ENCODE measurements around the gene PC.

The PC gene

DNA sequence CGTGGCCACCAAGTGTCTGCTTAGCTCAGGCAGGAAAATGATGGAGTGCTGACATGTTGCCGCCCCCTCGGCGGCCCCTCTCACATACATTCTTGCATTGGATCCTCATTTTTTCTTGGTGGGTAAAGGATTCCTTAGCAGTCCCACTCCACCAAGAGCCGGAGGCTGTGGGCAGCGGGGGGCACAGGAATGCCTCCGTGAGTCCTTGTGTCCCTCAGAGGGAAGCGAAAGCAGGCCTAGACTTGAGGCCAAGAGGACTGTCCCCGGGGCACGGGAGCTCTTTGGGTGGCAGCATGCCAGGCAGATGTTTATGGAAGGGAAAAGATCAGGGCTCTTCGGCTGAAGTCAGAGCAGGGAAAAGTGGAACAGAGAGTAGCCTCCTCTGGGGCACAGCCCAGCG is 79.7 kb downstream of the PC start:
- DNase-seq, result no peak
- in situ Hi-C loops (cut with HindIII; ENCODE audit: low pct_ligation_motif_present, low pct_unique_long_range_greater_than_20kb, low sequenced_read_pairs), result no loop called here

DNA sequence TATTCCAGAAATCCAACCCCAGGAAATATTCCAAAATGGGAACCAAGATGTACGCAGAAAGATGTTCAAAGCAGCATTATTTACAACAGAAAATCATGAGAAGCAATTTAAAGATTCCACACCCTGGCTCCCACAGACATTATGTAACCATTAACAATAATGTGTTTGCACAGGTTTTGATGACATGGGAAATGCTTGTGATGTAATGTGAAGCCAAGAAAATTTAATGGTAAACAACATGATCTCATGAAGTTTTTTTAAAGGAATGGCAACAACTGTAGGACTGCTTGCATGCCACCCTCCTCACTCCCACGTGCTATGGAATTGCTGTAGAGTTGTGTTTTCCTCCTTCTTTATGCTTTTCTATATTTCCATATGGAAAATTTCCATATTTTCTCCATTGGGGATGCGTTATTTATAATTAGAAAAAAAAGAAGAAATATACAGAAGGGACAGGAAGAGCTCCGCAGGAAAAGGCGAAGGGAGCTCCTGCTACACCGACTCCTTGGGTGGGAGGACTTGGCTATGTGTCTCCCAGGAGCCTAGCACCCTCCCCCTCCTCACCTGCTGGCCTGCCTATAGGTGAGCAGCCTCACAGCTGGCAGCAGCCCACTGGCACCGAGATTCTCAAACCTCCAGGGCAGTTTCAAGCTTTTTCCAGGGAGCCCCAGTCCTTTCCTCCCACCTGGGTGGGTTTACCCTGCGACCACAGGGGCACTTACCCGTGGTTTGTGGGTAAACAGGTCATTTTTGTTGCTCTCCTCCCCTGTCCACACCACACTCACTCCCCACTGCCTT is 80.4 kb downstream of the PC start:
- in situ Hi-C loops (cut with HindIII; ENCODE audit: low pct_ligation_motif_present, low pct_unique_long_range_greater_than_20kb, low sequenced_read_pairs), result no loop called here
- DNase-seq, result no peak

DNA sequence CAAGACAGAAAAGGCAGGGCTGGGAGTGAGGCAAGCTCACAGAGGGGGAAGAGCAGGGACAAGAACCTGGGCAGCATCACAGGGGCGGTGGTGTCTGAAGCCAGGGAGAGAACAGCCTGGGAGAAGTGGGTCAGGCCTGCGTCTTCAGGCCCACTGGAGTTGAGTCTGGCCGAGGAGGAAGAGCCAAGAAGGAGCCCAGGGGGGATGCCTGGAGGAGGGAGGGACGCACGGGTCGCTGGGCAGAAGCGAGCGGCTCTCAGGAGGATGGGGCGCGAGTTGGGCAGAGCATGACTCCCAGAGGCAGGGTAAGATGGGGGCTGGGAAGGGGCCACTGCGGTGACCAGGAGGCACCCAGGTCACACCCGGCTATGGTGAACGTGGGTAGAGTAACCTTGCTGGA is 82.8 kb downstream of the PC start:
- in situ Hi-C loops (cut with HindIII; ENCODE audit: low pct_ligation_motif_present, low pct_unique_long_range_greater_than_20kb, low sequenced_read_pairs), result no loop called here
- no peak for DNase-seq

DNA sequence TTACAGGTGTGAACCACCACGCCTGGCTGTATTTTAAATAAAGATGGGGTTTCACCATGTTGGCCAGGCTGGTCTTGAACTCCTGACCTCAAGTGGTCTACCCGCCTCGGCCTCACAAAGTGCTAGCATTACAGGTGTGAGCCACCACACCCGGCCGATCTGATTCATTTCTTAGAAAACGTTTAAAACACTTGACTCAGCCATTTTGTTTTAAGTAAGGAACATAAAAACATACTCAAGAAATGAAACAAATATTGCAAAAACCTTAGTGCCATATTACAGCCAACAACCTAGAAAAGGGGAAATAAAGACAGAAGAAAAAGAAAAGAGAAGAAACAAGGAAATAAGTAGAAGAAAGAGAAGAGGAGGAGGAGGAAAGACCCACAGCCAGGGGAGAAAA is 84.0 kb downstream of the PC start:
- no peak for DNase-seq
- in situ Hi-C loops (cut with HindIII; ENCODE audit: low pct_ligation_motif_present, low pct_unique_long_range_greater_than_20kb, low sequenced_read_pairs), result no loop called here

DNA sequence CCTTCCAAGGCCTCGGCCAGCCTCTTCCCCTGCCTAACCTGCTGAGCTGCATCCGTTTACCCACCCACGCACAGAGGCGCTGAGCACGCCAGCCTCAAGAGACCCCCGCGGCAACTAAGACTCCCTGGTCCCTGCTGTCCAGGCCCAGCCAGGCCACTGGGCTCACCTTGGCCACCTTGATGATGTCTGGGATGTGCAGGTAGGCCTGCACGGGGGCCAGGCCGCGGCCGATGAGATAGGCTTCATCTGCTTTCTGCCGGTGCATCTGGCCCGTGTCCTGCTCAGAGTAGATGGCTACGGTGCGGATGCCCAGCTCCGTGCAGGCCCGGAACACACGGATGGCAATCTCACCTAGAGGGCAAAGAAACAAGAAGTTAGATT is 86.7 kb downstream of the PC start:
- no peak for DNase-seq
- in situ Hi-C loops (cut with HindIII; ENCODE audit: low pct_ligation_motif_present, low pct_unique_long_range_greater_than_20kb, low sequenced_read_pairs), result no loop called here

DNA sequence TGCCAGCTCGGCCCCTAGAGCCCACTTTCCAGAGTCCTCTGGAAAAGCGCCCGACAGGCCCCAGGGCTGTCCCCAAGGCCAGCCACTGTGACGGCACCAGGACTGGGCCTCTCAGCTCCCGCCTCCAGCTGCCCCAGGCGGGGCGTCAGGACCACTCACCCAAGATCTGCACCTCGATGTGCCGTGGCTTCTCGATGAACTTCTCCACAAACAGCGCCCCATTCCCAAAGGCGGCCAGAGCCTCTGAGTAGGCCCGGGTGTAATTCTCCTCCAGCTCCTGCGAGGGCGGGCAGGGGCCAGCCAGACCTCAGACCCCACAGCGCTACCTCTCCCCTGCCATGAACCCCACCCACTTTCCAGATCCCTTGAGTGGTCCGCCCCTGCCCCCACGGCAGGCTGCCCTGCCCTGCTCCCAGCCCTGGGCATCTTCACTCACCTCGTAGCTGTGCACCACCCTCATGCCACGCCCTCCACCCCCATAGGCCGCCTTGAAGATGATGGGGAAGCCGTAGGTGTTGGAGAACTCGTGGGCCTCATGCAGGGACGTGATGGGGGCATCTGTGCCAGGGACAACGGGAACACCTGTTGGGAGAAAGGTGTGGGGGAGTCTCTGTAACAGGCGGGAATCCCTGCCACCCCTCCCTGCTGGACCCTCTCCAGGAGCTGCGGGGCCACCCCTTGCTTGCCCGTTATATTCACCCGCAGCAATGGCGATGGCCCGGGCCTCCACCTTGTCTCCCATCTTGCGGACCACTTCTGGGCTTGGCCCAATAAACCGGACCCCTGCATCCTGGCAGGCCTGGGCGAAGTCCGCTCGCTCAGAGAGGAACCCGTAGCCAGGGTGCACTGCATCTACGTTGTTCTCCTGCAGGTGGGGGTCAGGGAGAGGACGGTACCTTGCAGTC is 87.3 kb downstream of the PC start:
- DNase-seq, result no peak
- in situ Hi-C loops (cut with HindIII; ENCODE audit: low pct_ligation_motif_present, low pct_unique_long_range_greater_than_20kb, low sequenced_read_pairs), result no loop called here

DNA sequence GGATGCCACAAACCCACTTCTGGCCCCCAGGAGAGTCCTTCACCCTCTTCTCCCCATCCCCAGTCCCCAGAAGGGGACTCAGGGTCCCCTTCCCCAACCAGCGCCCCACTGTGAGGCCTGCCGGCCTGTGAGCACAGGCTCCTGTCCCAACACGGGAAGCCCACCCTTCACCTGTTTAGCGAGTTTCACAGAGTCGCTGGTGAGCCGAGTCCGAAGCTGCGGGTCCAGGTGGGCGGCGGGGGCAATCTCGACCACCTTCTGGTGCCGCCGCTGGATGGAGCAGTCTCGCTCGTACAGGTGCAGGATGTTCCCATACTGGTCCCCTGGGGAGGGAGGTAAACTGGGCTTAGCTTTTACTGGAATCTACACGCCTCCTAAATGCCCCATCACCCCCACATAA is 88.1 kb downstream of the PC start:
- DNase-seq, result no peak
- in situ Hi-C loops (cut with HindIII; ENCODE audit: low pct_ligation_motif_present, low pct_unique_long_range_greater_than_20kb, low sequenced_read_pairs), result no loop called here

DNA sequence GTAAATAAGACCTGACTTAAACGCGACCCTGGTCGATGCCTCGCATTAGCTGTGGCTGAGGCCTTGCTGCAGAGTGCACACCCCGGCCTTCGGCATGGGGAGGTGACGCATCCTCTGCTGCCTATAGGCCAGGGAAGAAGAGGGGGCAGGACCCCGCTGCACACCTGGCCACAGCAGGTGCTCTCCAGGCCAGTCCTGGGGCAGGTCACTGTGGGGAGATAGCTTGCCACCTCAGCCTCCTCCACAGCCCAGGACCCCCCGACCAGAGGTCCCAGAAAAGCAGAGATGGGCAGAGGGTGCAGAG is 88.7 kb downstream of the PC start:
- in situ Hi-C loops (cut with HindIII; ENCODE audit: low pct_ligation_motif_present, low pct_unique_long_range_greater_than_20kb, low sequenced_read_pairs), result no loop called here

DNA sequence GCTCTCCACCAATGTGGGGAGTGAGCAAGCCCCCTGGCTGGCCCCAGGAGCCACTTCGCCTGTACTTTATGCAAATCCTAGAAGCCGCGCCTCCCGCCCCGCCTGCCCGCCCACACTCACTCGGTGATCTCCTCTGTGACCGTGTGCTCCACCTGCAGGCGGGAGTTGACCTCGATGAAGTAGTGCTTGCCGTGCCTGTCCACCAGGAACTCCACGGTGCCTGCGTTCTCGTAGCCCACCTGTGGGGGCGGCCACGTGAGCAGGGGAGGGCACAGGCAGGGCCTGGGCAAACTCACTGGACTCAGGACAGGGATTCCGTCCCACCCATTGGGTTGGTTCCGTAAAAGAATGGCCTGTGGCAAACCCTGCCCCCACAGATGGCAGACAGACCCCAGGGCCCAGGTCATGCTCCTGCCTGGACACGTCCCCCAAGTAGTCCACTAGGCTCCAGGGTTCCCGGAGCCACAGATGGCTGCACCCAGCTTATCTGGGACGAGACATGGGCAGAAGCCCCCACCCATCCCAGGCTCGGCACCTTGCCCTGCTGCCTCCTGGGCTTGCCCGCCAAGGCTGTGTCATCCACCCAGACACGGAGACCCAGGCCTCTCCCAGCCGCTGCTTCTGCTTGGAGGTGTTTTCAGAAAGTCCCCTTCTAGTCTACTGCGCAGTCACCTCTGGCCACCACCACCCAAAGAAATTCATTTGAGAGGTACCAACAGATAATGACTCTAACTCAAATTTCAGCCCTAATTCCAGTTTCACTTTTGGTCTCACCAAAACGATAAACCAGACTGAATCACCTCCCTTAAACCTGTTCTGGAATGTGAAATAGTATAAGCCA is 89.2 kb downstream of the PC start:
- in situ Hi-C loops (cut with HindIII; ENCODE audit: low pct_ligation_motif_present, low pct_unique_long_range_greater_than_20kb, low sequenced_read_pairs), result no loop called here
- DNase-seq, result peak; percentile 67

More for the DNA sequence above, 88.7 kb downstream of the PC start:
- no peak for DNase-seq

DNA sequence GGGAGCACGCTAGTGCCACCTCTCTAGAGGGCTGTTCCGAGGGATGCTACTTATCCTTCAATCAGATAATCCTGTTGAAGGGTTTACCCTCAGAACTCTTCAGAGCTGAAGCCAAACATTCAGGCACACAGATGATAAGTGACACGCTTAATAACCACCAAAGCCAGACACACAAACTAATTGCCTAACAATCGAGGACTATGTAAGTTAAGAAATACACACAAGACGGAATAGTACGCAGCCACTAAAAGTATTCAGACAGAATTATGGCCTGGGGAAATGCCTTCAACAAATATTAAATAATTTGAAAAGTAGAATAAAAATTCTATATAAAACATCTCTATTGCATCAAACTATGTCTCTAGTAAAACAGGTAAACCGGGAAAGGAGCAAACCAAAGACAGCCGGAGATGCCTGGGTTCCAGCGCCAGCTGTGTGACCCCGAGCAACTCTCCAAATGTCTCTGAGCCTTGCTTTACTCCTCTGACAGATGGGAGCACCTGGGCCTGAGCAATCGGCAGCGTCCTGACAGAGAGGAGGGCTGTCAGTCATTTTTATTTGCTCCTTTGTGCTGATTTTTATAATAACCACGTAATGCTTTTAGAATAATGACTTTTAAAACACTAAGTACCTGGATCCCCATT is 90.0 kb downstream of the PC start:
- no peak for DNase-seq
- in situ Hi-C loops (cut with HindIII; ENCODE audit: low pct_ligation_motif_present, low pct_unique_long_range_greater_than_20kb, low sequenced_read_pairs), result no loop called here

DNA sequence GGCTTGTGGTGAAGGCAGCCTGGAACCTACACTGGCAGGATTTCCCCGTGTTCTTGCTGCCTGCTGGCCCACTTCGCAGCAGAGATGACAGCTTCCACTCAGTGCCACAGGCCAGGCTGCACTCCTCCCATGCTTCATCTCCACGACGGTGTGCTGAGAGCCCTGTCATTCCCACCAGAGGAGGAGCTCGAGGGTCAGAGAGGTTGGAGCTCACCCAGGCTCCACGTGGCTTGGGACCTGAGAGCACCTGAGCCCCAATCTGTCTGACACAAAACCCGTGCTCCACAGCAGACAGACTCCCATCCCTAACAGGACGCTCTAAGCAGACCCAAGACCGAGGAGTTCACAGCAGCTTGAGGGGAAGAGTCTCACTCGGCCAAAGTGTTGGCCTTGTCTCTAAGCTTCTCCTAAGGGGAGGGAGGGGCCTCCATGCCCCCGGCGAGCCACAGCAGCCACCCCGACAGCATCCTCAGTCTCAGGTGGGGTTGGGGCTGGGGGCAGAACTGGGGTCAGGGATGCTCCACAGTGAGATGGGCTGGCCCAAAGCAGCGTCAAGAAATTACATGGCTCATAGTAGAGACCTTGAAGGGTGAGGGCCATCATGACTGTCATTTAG is 90.7 kb downstream of the PC start:
- in situ Hi-C loops (cut with HindIII; ENCODE audit: low pct_ligation_motif_present, low pct_unique_long_range_greater_than_20kb, low sequenced_read_pairs), result no loop called here
- DNase-seq, result no peak

DNA sequence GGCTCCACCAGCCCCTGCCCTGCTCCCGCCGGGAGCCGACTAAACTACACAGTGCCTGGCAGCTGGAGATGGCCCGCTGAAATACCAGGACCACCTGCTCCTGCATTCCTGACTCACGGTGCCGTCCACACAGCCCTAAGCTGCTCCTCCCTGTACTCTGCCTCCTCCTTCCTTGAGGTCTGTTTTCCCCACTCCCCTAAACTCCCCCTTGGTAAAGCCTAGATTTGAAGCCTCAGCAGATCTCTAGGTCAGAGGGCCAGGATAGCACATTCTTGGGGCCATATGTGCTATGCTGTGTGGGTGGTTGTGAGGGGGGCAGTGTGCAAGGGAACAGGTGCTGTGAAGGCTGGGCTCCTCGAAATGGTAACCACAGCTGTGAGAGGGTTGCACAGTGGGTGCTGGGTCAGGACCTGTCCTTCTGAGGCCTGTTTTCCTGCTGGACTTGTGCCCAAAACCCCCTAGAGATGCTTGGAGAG is 91.6 kb downstream of the PC start:
- DNase-seq, result no peak
- in situ Hi-C loops (cut with HindIII; ENCODE audit: low pct_ligation_motif_present, low pct_unique_long_range_greater_than_20kb, low sequenced_read_pairs), result no loop called here

DNA sequence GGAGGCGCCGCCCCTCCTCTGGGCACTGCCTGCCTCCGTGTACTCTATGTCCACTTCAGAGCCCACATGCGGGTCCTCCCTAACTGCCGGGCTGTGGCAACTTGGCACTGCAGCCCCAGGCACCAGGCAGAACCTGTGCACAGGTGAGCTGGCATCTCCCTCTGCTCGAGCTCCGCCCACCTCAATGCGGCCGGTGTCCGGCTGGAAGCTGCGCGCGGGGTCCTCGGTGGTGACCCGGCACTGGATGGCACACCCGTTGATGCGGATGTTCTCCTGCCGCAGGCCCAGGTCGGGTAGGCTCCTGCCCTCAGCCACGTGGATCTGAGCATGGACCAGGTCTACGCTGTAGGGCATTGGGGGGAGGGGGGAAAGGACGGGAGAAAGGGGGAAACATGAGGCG is 92.2 kb downstream of the PC start:
- in situ Hi-C loops (cut with HindIII; ENCODE audit: low pct_ligation_motif_present, low pct_unique_long_range_greater_than_20kb, low sequenced_read_pairs), result no loop called here
- DNase-seq, result no peak

DNA sequence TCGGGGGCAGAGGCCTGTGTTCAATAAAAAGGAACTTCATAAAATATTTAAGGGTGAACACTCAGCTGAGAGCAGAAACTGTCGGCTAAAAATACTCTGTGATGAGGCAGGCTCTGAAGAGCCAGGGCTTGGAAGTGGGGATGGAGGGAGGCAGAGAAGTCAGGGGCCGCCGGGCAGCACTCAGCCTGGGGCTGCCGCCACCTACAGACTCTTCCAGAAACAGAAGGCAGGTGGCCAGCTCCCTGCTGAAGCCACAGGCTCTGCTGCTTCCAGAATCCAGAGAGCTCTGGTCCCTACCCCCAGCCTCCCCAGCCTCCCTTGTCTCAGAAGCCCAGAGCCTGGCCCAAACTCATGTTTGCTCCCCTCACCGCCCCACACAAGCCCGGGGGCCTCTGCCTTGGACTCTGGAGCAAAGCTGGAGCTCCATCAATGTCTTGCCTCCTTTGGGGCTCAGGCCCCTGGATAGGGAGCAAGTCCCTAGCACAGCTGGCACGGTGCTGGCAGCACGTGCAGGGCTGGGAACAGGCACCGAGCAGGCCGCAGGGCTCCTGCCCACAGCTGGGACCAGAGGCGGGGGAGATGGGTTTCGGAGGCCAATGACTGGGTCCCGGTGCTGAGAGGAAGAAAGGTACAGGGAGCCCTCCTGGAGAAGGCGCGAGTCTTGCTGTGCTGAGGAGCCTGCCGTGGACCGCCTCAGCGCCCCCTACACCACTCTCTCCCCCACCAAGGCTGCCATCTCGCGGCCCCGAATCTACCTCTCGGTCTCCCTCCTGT is 93.1 kb downstream of the PC start:
- in situ Hi-C loops (cut with HindIII; ENCODE audit: low pct_ligation_motif_present, low pct_unique_long_range_greater_than_20kb, low sequenced_read_pairs), result no loop called here
- DNase-seq, result no peak

DNA sequence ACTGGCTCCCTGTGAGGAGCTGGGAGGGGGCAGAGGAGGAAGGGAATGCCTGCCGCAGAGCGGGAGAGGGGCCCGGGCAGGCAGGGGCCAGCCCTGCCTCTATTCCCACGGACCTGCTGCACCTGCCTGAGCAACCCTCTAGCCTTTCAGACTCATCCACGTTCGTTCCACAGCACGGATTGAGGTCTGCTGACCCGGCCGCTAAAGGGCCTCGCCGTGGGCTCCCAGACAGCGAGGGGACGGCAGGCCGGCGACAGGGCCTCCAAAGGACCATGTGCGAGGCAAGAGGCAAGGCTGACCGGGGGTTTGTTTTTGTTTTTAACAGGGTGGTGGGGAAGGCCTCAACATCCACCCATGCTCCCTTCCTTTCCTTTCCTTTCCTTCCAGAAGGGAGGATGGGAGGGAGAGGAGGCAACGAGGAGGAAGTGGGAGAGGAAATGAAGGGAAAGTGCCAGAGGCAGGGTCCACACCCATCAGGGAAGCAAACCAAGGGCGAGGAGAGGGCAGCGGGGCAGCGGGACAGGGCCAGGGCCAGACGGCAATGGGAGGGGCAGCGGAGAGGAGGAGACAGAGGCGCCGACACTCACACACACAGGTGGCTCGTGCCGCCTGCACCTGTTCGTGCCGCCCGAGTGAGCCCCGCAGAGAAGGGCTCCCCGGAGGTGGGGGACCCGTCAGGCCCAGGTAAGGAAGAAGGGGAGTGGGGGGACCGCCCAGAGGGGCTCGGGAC is 93.8 kb downstream of the PC start:
- in situ Hi-C loops (cut with HindIII; ENCODE audit: low pct_ligation_motif_present, low pct_unique_long_range_greater_than_20kb, low sequenced_read_pairs), result no loop called here
- DNase-seq, result no peak

DNA sequence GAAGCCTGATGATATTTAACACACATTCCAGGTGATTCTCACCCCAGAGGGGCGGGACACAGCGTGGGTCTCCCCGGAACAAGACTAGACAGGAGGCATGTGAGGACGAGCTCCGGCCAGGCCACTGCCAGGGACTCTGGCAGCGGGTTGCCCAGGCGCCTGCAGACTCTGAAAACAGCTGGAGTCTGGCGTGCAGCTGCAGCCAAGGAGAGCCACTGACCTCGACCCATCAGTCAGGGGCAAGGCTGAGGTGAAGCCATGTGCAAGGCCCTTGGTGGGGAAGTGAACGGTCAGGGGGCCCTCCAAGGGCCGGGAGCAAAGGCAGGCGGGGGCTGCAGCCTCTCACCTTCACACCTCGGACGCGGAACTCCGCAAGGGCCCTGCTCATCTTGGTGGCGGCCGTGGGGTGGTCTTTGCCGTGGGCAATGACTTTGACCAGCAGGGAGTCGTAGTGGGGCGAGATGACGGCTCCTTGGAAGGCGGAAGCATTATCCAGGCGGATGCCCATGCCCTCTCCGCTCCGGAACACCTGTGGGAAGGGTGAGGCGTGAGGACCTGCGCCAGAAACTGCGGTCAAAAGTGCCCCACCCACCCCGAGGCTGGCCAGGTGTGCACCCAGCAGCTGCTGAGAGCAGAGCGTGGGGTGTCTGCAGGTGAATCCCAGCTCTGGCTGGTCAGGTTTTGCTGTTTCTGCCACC is 94.6 kb downstream of the PC start:
- in situ Hi-C loops (cut with HindIII; ENCODE audit: low pct_ligation_motif_present, low pct_unique_long_range_greater_than_20kb, low sequenced_read_pairs), result no loop called here
- DNase-seq, result no peak

Data from ACHN (cell line).